Measurements from ENCODE around the gene RUNX1.
A peak's percentile ranks its signal among the peaks of the same experiment; 100 is the strongest.

The RUNX1 gene

GRCh38 chr21:34818662-34819158, 230.4 kb downstream of the RUNX1 start:
- H3K4me3 ChIP-seq (ENCODE audit: control insufficient read depth, low read depth, low read length), result no peak overlapping the region
- no peak for DNase-seq (ENCODE audit: low read depth)
- TF ChIP-seq CTCF (IDR thresholded peaks at IDR 0.05; ENCODE audit: control insufficient read depth, insufficient read depth, low read depth, low read length, missing control alignments), result no peak

- TF ChIP-seq CTCF (IDR thresholded peaks at IDR 0.05; ENCODE audit: control insufficient read depth, insufficient read depth, low read depth, low read length, missing control alignments), result no peak
- no peak for DNase-seq (ENCODE audit: low read depth)
- H3K4me3 ChIP-seq (ENCODE audit: control insufficient read depth, low read depth, low read length), result no peak overlapping the region
Measured at GRCh38 chr21:34817821-34818661, 231.1 kb downstream of the RUNX1 start.

- TF ChIP-seq CTCF (IDR thresholded peaks at IDR 0.05; ENCODE audit: control insufficient read depth, insufficient read depth, low read depth, low read length, missing control alignments), result no peak
- DNase-seq (ENCODE audit: low read depth), result no peak
- H3K4me3 ChIP-seq (ENCODE audit: control insufficient read depth, low read depth, low read length), result no peak overlapping the region
Measured at GRCh38 chr21:34815831-34816705, 233.0 kb downstream of the RUNX1 start.

GRCh38 chr21:34814529-34814951, 234.6 kb downstream of the RUNX1 start:
- no peak for DNase-seq (ENCODE audit: low read depth)
- no peak for TF ChIP-seq CTCF (IDR thresholded peaks at IDR 0.05; ENCODE audit: control insufficient read depth, insufficient read depth, low read depth, low read length, missing control alignments)

GRCh38 chr21:34813266-34813894, 235.7 kb downstream of the RUNX1 start:
- H3K4me3 ChIP-seq (ENCODE audit: control insufficient read depth, low read depth, low read length), result no peak overlapping the region
- DNase-seq (ENCODE audit: low read depth), result peak; percentile 61
- no peak for TF ChIP-seq CTCF (IDR thresholded peaks at IDR 0.05; ENCODE audit: control insufficient read depth, insufficient read depth, low read depth, low read length, missing control alignments)

More at GRCh38 chr21:34814529-34814951, 234.6 kb downstream of the RUNX1 start:
- no peak overlapping the region for H3K4me3 ChIP-seq (ENCODE audit: control insufficient read depth, low read depth, low read length)

Data from AG09309 (cell line).